ENCODE results near the gene GATAD2B.
"Not testable (repeated sequence)": the region's sequence is repeated elsewhere in the genome, so short reads cannot be mapped to it uniquely, and the experiment has no call there.

The GATAD2B gene

GRCh38 chr1:153783233-153784190 is 139.3 kb downstream of the GATAD2B start:
- Histone ChIP-seq H3K4me3 (ENCODE audit: extremely low read depth, insufficient read depth, low read length, poor library complexity, severe bottlenecking) (peak overlapping the region; percentile 62), H3K4me1 (ENCODE audit: control insufficient read depth, insufficient read depth, low read length, poor library complexity, severe bottlenecking) (peaks cover 5% of the 10 kb centered on the region), H3K36me3 (ENCODE audit: control insufficient read depth, insufficient read depth, low read length) (no peaks in the 10 kb centered on the region), H3K27ac (ENCODE audit: low read depth, low read length, severe bottlenecking) (peak overlapping the region; percentile 82), H3K9me3 (ENCODE audit: control insufficient read depth, low read length) (no peaks in the 10 kb centered on the region)
- 5 to 8% methylated on average over 38 to 44 of the region's 61 CpGs for WGBS, 2 experiments (ENCODE audit: insufficient coverage in 2 of 2)

GRCh38 chr1:153782648-153783047 is 140.1 kb downstream of the GATAD2B start:
- H3K36me3 ChIP-seq (ENCODE audit: control insufficient read depth, insufficient read depth, low read length); H3K27ac ChIP-seq (ENCODE audit: low read depth, low read length, severe bottlenecking); H3K9me3 ChIP-seq (ENCODE audit: control insufficient read depth, low read length); H3K4me1 ChIP-seq (ENCODE audit: control insufficient read depth, insufficient read depth, low read length, poor library complexity, severe bottlenecking): not testable (repeated sequence)
- 94 to 100% methylated on average over 3 to 5 of the region's 8 CpGs for WGBS, 2 experiments (ENCODE audit: insufficient coverage in 2 of 2)
- H3K4me3 ChIP-seq (ENCODE audit: extremely low read depth, insufficient read depth, low read length, poor library complexity, severe bottlenecking) = peak overlapping the region; percentile 62

- H3K27ac ChIP-seq (ENCODE audit: low read depth, low read length, severe bottlenecking) = no peak overlapping the region
- no peaks in the 10 kb centered on the region for H3K36me3 ChIP-seq (ENCODE audit: control insufficient read depth, insufficient read depth, low read length)
- no peak overlapping the region for H3K4me3 ChIP-seq (ENCODE audit: extremely low read depth, insufficient read depth, low read length, poor library complexity, severe bottlenecking)
- H3K4me1 ChIP-seq (ENCODE audit: control insufficient read depth, insufficient read depth, low read length, poor library complexity, severe bottlenecking) = peaks cover 5% of the 10 kb centered on the region
- 78 to 94% methylated on average over 2 to 4 of the region's 4 CpGs for WGBS, 2 experiments (ENCODE audit: insufficient coverage in 2 of 2)
- no peaks in the 10 kb centered on the region for H3K9me3 ChIP-seq (ENCODE audit: control insufficient read depth, low read length)
These were observed 142.2 kb downstream of the GATAD2B start for GRCh38 chr1:153780551-153780950.

- Histone ChIP-seq H3K4me3 (ENCODE audit: extremely low read depth, insufficient read depth, low read length, poor library complexity, severe bottlenecking) (no peak overlapping the region), H3K4me1 (ENCODE audit: control insufficient read depth, insufficient read depth, low read length, poor library complexity, severe bottlenecking) (peaks cover 5% of the 10 kb centered on the region), H3K36me3 (ENCODE audit: control insufficient read depth, insufficient read depth, low read length) (no peaks in the 10 kb centered on the region), H3K9me3 (ENCODE audit: control insufficient read depth, low read length) (no peaks in the 10 kb centered on the region), H3K27ac (ENCODE audit: low read depth, low read length, severe bottlenecking) (no peak overlapping the region)
- WGBS, 2 experiments (ENCODE audit: insufficient coverage in 2 of 2) = 86 to 92% methylated on average over 16 of the region's 17 CpGs
These were observed 142.8 kb downstream of the GATAD2B start for GRCh38 chr1:153779781-153780541.

- no peak overlapping the region for H3K4me3 ChIP-seq (ENCODE audit: extremely low read depth, insufficient read depth, low read length, poor library complexity, severe bottlenecking)
- WGBS, 2 experiments (ENCODE audit: insufficient coverage in 2 of 2) = 93 to 96% methylated on average over 16 to 17 of the region's 18 CpGs
- no peak overlapping the region for H3K27ac ChIP-seq (ENCODE audit: low read depth, low read length, severe bottlenecking)
- peaks cover 4% of the 10 kb centered on the region for H3K36me3 ChIP-seq (ENCODE audit: control insufficient read depth, insufficient read depth, low read length)
- peaks cover 7% of the 10 kb centered on the region for H3K4me1 ChIP-seq (ENCODE audit: control insufficient read depth, insufficient read depth, low read length, poor library complexity, severe bottlenecking)
- H3K9me3 ChIP-seq (ENCODE audit: control insufficient read depth, low read length) = no peaks in the 10 kb centered on the region
These were observed 143.8 kb downstream of the GATAD2B start for GRCh38 chr1:153778824-153779519.

- H3K4me3 ChIP-seq (ENCODE audit: extremely low read depth, insufficient read depth, low read length, poor library complexity, severe bottlenecking) = no peak overlapping the region
- no peaks in the 10 kb centered on the region for H3K9me3 ChIP-seq (ENCODE audit: control insufficient read depth, low read length)
- peaks cover 8% of the 10 kb centered on the region for H3K36me3 ChIP-seq (ENCODE audit: control insufficient read depth, insufficient read depth, low read length)
- H3K27ac ChIP-seq (ENCODE audit: low read depth, low read length, severe bottlenecking) = no peak overlapping the region
- 94 to 97% methylated on average over 11 to 17 of the region's 22 CpGs for WGBS, 2 experiments (ENCODE audit: insufficient coverage in 2 of 2)
- peaks cover 14% of the 10 kb centered on the region for H3K4me1 ChIP-seq (ENCODE audit: control insufficient read depth, insufficient read depth, low read length, poor library complexity, severe bottlenecking)
These were observed 144.5 kb downstream of the GATAD2B start for GRCh38 chr1:153778051-153778823.

GRCh38 chr1:153777648-153778047 is 145.1 kb downstream of the GATAD2B start:
- WGBS, 2 experiments (ENCODE audit: insufficient coverage in 2 of 2) = 87 to 90% methylated on average over 7 of the region's 7 CpGs
- no peak overlapping the region for H3K27ac ChIP-seq (ENCODE audit: low read depth, low read length, severe bottlenecking)
- H3K9me3 ChIP-seq (ENCODE audit: control insufficient read depth, low read length) = no peaks in the 10 kb centered on the region
- no peak overlapping the region for H3K4me3 ChIP-seq (ENCODE audit: extremely low read depth, insufficient read depth, low read length, poor library complexity, severe bottlenecking)
- H3K36me3 ChIP-seq (ENCODE audit: control insufficient read depth, insufficient read depth, low read length) = peaks cover 14% of the 10 kb centered on the region
- peaks cover 15% of the 10 kb centered on the region for H3K4me1 ChIP-seq (ENCODE audit: control insufficient read depth, insufficient read depth, low read length, poor library complexity, severe bottlenecking)

GRCh38 chr1:153776845-153777370 is 145.9 kb downstream of the GATAD2B start:
- Histone ChIP-seq H3K36me3 (ENCODE audit: control insufficient read depth, insufficient read depth, low read length) (peaks cover 21% of the 10 kb centered on the region), H3K9me3 (ENCODE audit: control insufficient read depth, low read length) (no peaks in the 10 kb centered on the region), H3K27ac (ENCODE audit: low read depth, low read length, severe bottlenecking) (no peak overlapping the region), H3K4me3 (ENCODE audit: extremely low read depth, insufficient read depth, low read length, poor library complexity, severe bottlenecking) (no peak overlapping the region), H3K4me1 (ENCODE audit: control insufficient read depth, insufficient read depth, low read length, poor library complexity, severe bottlenecking) (peaks cover 15% of the 10 kb centered on the region)
- WGBS, 2 experiments (ENCODE audit: insufficient coverage in 2 of 2) = 85 to 94% methylated on average over 6 to 8 of the region's 10 CpGs

- Histone ChIP-seq H3K4me3 (ENCODE audit: extremely low read depth, insufficient read depth, low read length, poor library complexity, severe bottlenecking) (peak overlapping the region; percentile 60), H3K4me1 (ENCODE audit: control insufficient read depth, insufficient read depth, low read length, poor library complexity, severe bottlenecking) (peaks cover 15% of the 10 kb centered on the region), H3K36me3 (ENCODE audit: control insufficient read depth, insufficient read depth, low read length) (peaks cover 25% of the 10 kb centered on the region), H3K27ac (ENCODE audit: low read depth, low read length, severe bottlenecking) (no peak overlapping the region), H3K9me3 (ENCODE audit: control insufficient read depth, low read length) (no peaks in the 10 kb centered on the region)
- 80 to 84% methylated on average over 8 to 9 of the region's 10 CpGs for WGBS, 2 experiments (ENCODE audit: insufficient coverage in 2 of 2)
These were observed 146.4 kb downstream of the GATAD2B start for GRCh38 chr1:153776352-153776751.

All from mesodermal cell (in vitro differentiated cells).